Stimulated activated CD4-positive, alpha-beta T cell treated with anti-CD3 and anti-CD28 coated beads, Interleukin-15, amount 100 ng/mL, for 48 hours (primary cell): Measurements from ENCODE around the gene C11orf21.
A peak's percentile ranks its signal among the peaks of the same experiment; 100 is the strongest.

Experiments used
- DNase-seq, 2 donors: peaks; one replicate each; pipeline ENCODE4 v3.0.0-alpha.2; 2020; ENCODE audit warnings: low read depth in 2 of 2

C11orf21 gene

GRCh38 chr11:2308713-2309112 lies 7.0 kb upstream of the C11orf21 start:
- DNase-seq = no peak

DNA sequence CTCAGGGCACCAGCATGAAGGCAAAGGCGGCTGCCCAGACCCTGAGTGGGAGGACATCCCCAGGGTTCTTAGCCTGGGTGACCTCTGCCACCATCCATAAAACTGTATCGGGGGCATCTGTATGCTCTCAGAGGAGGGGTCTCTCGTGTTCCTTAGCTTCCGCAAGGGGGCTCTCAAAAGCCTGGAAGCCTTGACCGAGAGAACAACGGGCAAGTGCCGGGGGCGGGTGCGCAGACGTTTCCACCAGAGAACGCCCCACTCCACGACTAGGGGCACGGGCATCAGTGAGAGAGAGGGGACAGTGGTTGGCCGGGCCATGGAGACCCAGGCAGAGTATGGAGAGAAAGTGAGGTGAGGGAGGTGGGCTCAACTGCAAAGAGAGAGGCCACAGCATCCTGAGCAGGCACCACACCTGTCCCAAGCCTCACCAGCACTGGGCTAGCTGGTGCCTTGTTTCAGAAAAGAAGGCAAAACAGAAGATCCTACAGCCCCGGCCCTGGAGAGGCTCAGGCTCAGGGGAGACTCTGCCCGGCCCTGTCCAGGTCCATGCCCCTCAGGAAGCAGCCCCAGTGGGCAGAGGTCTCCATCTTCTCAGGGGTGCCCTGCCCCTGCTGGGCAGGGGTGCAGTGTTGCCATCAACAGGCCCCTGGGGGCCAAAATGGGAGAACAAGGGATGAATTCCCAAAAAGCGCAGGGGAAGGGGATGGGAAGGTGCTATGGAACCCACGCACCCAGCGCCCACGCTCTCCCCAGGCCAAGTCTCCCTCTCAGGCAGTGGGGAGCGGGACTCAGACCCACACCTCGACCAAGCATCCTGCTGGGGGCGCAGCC lies 6.0 kb upstream of the C11orf21 start:
- no peak for DNase-seq

GRCh38 chr11:2306877-2307500 lies 5.3 kb upstream of the C11orf21 start:
- no peak for DNase-seq

DNA sequence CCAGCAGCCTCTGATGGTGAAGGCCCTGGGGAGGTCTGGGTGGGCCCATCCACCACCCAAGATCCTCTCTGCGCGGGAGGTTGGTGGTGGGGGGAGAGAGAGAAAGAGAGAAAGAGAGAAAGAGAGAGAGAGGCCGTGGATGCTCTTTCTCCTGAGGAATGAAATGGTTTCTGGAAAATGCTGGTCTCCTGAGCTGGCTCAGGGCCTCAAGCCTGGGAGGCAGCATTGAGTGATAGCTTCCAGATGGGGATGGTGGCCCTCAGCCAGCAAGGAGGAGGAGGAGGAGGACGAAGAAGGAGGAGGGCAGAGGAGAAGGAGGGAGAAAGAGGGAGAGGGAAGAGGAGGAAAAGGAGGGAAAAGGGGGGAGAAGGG lies 4.7 kb upstream of the C11orf21 start:
- no peak for DNase-seq

DNA sequence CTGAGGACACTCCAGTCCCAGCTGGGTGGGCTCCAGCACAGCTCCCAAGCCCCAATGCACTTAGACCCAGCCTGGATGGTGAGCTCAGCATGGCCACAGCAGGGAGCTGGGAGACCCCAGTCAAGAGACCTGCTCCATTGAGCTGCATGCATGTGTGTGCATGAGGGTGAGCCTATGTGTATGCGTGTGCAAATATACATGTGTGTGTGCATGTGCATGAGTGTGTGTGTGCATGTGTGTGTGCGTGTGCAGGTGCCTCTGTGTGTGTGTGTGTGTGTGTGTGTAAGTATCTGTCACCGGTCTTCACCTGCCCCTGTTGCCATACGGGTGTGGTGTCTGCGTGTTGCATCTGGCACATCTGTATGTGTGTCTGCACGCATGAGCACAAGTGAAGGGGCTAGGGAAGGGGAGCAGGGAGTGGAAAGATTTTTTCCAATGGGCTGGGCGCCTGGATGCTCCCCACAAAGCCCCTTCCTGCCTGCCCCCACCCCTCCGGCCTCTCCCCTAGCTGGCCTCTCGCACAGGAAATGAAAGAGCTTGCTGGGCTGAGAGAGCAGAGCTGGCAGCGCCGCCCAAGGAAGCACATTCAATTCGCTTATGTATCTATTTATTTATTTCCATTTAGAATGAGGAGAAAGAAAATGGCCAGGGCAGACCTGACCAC lies 4.2 kb upstream of the C11orf21 start:
- DNase-seq = no peak

GRCh38 chr11:2305140-2305778 lies 3.5 kb upstream of the C11orf21 start:
- DNase-seq = peak; percentile 63 to 86

DNA sequence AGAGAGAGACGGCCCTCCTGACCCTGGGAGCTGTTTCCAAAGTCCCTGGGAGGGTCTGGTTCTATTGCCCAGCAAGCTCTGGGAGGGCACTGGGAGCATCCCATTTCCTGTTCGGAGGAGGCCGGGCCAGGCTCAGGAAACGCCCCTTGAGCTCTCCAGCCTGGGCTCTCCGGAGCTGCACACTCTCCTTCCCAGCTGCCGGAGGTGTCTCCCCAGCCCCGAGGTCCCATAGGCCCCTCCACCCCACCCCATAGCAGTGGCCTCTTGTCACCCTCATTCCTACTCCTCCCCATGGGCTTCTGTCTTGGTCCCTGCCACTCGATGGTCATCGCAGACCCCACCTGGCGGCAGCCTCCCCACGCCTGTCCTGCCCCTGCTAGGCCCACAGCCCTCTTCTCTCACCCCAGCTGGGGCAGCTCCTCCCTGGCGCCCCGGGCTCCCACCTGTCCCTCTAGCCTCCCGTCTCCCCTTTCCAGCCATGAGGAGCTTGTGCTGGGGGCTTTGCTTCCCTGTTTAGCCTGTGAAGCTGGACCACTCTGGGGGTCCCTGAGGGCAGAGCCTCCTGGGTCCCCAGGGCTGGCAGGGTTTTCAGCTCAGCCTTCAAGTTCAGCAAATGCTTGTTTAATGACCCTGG lies 2.9 kb upstream of the C11orf21 start:
- no peak for DNase-seq

- DNase-seq = no peak
Measured at GRCh38 chr11:2303627-2304505, 2.1 kb upstream of the C11orf21 start.

DNA sequence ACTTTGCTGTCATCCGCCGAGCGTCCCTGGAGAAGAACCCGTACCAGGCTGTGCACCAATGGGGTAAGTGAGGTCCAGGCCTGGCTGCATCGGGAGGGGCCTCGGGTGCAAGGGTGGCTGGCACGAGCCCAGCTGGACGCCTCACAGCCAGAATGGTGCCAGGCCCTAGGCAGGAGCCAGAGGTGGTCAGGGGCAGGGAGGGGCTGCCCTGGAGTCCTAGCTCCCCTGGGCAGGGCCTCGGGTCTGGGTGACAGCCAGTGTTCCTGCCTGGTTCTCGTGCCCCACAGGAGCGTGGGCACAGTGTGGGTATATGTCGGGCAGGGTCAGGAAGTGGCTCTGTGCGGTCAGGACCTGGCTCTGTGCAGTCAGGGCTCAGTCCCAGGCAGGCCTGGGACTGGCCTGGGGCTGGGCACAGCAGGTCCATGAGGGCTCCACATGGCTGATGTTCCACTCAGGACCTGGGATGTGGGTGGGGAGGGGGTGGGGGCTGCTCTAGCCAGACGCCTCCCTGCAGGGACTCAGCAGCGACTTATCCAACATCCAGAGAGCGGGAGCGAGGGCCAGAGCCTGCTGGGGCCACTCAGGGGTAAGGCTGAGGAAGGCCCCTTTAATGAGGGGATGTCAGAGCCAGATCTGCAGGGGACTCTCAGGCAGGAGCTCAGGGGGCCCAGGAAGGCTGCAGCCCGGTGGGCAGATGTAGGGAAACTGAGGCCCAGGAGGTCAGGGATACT lies 1.3 kb upstream of the C11orf21 start:
- no peak for DNase-seq

GRCh38 chr11:2302306-2302895 lies 683 bp upstream of the C11orf21 start:
- DNase-seq = no peak

GRCh38 chr11:2300936-2301630 lies 635 bp downstream of the C11orf21 start:
- DNase-seq = no peak

- DNase-seq = no peak
Measured at GRCh38 chr11:2300290-2300935, 1.3 kb downstream of the C11orf21 start.

DNA sequence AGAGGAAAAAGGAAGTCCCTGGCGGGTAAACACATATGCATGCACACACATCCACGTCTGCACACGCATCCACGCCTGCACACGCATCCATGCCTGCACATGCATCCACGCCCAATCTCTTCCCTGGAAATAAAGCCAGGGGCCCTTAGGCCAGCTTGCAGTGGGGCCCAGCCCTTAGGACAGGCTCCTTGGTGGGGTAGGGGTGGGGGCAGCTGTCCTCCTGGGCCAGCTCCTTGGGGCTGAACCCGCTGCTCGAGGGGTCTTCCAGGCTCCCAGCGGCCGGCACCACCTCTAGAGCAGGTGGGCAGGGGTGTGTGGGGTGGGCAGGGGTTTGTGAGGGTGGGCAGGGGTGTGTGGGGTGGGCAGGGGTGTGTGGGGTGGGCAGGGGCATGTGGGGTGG lies 1.9 kb downstream of the C11orf21 start:
- no peak for DNase-seq

DNA sequence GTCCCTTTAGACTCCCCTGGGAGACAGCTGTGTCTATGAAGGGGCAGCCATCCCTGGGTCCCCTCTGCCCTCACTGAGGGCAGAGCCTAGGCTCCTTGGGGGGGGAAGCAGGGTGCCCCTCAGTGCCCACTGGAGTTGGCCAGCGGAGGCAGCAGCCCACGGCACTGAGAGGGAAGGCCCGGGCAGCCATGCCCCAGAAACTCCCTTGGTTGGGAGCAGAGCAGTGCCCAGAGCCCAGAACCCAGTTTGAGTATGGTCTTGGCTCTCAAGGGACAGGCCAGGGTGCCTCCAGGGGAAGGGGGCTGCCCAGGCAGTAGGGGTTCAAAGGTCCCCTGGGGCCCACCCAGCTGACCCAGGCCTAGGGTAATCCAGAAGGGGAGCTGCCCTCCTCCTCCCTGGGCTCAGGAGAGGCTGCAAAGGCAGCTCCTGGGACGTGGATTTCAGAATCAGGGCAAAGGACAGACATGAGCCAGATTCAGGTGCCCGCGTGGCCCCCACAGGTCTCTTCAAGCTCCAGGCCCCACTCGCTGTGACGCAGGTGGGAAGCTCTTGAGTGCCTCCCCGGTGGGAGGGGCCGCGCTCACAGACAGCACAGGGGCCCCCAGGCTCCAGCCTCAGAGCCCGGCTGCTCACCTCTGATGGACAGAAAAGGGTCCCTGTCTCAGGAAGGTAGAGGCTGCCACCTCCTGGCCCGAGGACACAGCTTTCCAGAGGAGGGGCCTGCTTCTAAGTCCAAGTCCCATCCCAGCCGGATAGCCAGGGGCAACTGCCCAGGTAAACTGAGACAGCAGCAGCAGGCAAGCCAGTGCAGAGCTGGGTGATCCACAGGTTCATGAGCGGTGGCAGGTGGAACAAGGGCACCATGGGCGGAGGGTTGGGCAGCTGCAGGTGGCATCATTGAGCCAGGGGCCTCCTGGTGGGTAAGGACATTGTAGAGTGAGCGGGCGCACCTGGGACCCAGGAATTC lies 2.6 kb downstream of the C11orf21 start:
- no peak for DNase-seq

DNA sequence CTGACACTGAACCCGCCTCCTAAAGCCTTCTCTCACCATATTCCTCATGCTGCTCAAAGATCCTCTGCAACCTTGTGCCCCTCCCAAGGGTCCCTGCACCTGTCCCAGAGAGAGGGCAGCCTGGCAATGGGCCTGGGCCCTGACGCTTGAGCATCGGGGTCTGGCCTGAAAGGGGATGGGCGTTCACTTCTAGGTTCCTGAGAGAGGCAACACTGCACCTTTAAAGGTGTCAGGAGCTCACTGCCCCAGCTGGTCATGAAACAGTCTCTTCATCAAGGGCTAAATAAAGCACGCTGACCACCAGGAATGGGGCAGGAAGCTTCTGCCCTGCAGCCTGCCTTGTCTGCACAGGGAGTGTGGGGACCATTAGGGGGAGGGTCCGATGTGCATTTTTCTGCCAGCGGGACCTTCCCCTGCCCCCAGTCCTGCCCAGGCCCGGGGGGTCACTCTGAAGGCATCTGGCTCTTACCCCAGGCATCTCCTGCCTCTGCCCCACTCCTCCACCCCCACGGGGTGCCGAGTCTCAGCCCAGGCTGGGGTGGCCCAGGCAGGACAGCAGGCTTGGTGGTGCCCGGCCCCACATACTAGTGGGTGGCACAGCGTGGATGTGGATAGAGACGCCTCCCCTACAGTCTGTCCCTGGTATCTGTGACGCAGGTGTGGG lies 3.5 kb downstream of the C11orf21 start:
- no peak for DNase-seq

GRCh38 chr11:2297623-2298030 lies 4.1 kb downstream of the C11orf21 start:
- DNase-seq = no peak
